CD4-positive, CD25-positive, alpha-beta regulatory T cell (primary cell): ENCODE measurements around the gene CHRNG. TPM values are rescaled to one million over a fixed set of nuclear protein-coding genes. Genes with fewer than 3 reads are reported as not detected.
A peak's percentile ranks its signal among the peaks of the same experiment; 100 is the strongest.

Experiments
- ATAC-seq, 2 donors: fragments of 150-1000 bp; cut with Tn5 transposase; one replicate each; pipeline ENCODE4 v1.10.0; 2021; ENCODE audit warnings: low read depth in 2 of 2, moderate number of reproducible peaks in 2 of 2, moderate library complexity in 1 of 2
- DNase-seq, 3 donors: peaks; one replicate each; pipeline versions ENCODE4 v3.0.0 to v3.0.0-alpha.2; 2012 to 2022; ENCODE audit warnings: mixed read lengths in 1 of 3
- H3K27ac ChIP-seq: one replicate; pipeline ENCODE4 v1.7.0; 2013; ENCODE audit warnings: mild to moderate bottlenecking, low read length; ENCODE audit not compliant: insufficient read depth, poor library complexity, severe bottlenecking
- H3K27me3 ChIP-seq: one replicate; pipeline ENCODE4 v1.7.0; 2013; ENCODE audit warnings: low read length; ENCODE audit not compliant: control insufficient read depth, insufficient read depth
- H3K36me3 ChIP-seq: one replicate; pipeline ENCODE4 v1.7.0; 2013; ENCODE audit warnings: mild to moderate bottlenecking, low read length, moderate library complexity; ENCODE audit not compliant: control insufficient read depth, insufficient read depth
- H3K4me1 ChIP-seq: 2 replicates; pipeline ENCODE4 v1.7.0; 2013; ENCODE audit warnings: mild to moderate bottlenecking, low read length; ENCODE audit not compliant: insufficient read depth, control insufficient read depth, poor library complexity, severe bottlenecking
- H3K4me3 ChIP-seq: one replicate; pipeline ENCODE4 v1.7.0; 2013; ENCODE audit warnings: low read depth, mild to moderate bottlenecking, low read length, moderate library complexity
- H3K9me3 ChIP-seq, 2 experiments: 1 replicate in 1 of 2; 2 replicates in 1 of 2; pipeline ENCODE4 v1.7.0; 2013; ENCODE audit warnings: low read length in 2 of 2, mild to moderate bottlenecking in 1 of 2, moderate library complexity in 1 of 2; ENCODE audit not compliant: control insufficient read depth in 2 of 2
- H3K27ac Mint-ChIP-seq, 3 donors: one replicate each; pipeline ENCODE4 v1.8.0; 2020 to 2022; ENCODE audit warnings: mild to moderate bottlenecking in 3 of 3, mixed read lengths in 3 of 3, moderate library complexity in 2 of 3
- H3K27me3 Mint-ChIP-seq: one replicate; pipeline ENCODE4 v1.8.0; 2022; ENCODE audit warnings: mild to moderate bottlenecking, mixed read lengths
- H3K36me3 Mint-ChIP-seq: one replicate; pipeline ENCODE4 v1.8.0; 2020; ENCODE audit warnings: mixed read lengths
- H3K4me1 Mint-ChIP-seq, 4 donors: one replicate each; pipeline ENCODE4 v1.8.0; 2020 to 2022; ENCODE audit warnings: mixed read lengths in 4 of 4, mild to moderate bottlenecking in 1 of 4
- H3K4me3 Mint-ChIP-seq, 4 donors: one replicate each; pipeline ENCODE4 v1.8.0; 2020 to 2022; ENCODE audit warnings: mild to moderate bottlenecking in 4 of 4, mixed read lengths in 4 of 4, moderate library complexity in 3 of 4
- H3K9me3 Mint-ChIP-seq, 7 donors: one replicate each; pipeline ENCODE4 v1.8.0; 2020 to 2022; ENCODE audit warnings: mixed read lengths in 7 of 7, mild to moderate bottlenecking in 3 of 7, moderate library complexity in 2 of 7
- polyA plus RNA-seq, 4 donors: library from polyadenylated mRNA; unstranded; fragments of 300-500 nt; fragmentation: Illumina TruSeq; gene quantifications; one replicate each; pipeline ENCODE4 v1.2.3, GENCODE V29; 2021
- total RNA-seq: library from RNA; stranded (reverse); gene quantifications from one replicate; pipeline ENCODE4 v1.2.3, GENCODE V29; 2022

The CHRNG gene
- total and polyA plus RNA-seq, 5 donors from 2014 or later: 0.07 TPM; not detected in 4

DNA sequence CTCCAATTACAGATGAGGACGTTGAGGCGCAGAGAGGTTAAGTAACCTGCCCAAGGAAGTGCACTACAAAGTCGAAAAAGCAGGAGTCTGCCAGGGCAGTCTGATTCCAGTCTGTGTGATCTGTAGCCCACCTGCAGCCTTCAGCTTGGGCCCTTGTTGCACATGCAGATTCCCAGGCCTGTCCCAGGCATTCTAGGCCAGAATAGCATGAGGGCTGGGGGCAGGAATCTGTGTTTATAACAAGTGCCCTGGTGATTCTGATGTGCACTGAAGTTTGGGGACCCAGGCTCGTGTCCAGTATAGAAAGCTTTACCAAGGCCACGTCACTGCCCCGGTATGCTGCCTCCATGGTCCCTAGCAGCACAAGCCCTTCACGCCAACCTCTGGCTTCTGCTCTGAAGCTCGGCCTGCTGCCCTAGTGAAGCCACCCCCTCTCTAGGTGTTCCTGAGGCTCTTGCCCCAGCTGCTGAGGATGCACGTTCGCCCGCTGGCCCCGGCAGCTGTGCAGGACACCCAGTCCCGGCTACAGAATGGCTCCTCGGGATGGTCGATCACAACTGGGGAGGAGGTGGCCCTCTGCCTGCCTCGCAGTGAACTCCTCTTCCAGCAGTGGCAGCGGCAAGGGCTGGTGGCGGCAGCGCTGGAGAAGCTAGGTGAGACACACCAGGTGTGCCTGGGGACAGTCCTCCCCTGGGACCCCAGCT is 4.6 kb downstream of the CHRNG start:
- no peak for ATAC-seq
- no peak overlapping the region for H3K4me3 ChIP-seq
- peaks cover 16% of the 10 kb centered on the region for H3K4me1 ChIP-seq
- no peak overlapping the region for H3K27ac ChIP-seq
- Mint-ChIP-seq H3K4me1 (peaks cover 6 to 50% (median 27%) of the 10 kb centered on the region in 4 donors), H3K27me3 (no peaks in the 10 kb centered on the region), H3K4me3 (peak overlapping the region in 1 of 4 donors; percentile 42), H3K36me3 (peaks cover 19% of the 10 kb centered on the region), H3K9me3 (peaks cover 0 to 2% (median 0%) of the 10 kb centered on the region in 7 donors), H3K27ac (no peak overlapping the region)
- H3K27me3 ChIP-seq: no peaks in the 10 kb centered on the region
- peaks cover 16% of the 10 kb centered on the region for H3K36me3 ChIP-seq
- DNase-seq: no peak
- H3K9me3 ChIP-seq: no peaks in the 10 kb centered on the region

DNA sequence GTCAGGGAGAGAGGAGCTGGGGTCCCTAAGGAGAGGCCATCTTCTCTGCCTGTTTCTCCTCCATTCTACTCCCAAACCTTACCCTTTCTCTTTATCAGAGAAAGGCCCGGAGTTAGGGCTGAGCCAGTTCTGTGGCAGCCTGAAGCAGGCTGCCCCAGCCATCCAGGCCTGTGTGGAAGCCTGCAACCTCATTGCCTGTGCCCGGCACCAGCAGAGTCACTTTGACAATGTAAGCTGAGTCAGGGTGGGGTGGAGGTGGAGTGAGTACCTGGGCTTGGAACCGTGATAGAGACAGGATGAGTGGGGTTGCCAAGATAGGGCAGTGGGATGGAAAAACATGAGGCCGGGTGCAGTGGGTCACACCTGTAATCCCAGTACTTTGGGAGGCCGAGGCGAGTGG is 5.2 kb downstream of the CHRNG start:
- DNase-seq (no peak), ATAC-seq (no peak)
- Mint-ChIP-seq H3K27me3 (no peaks in the 10 kb centered on the region), H3K4me1 (peaks cover 6 to 56% (median 31%) of the 10 kb centered on the region in 4 donors), H3K27ac (no peak overlapping the region), H3K9me3 (peaks cover 0 to 2% (median 0%) of the 10 kb centered on the region in 7 donors), H3K36me3 (peaks cover 19% of the 10 kb centered on the region), H3K4me3 (peak overlapping the region in 1 of 4 donors; percentile 35)
- no peak overlapping the region for H3K27ac ChIP-seq
- no peaks in the 10 kb centered on the region for H3K27me3 ChIP-seq
- H3K36me3 ChIP-seq: peaks cover 16% of the 10 kb centered on the region
- H3K4me3 ChIP-seq: no peak overlapping the region
- H3K9me3 ChIP-seq: no peaks in the 10 kb centered on the region
- H3K4me1 ChIP-seq: peaks cover 16% of the 10 kb centered on the region

DNA sequence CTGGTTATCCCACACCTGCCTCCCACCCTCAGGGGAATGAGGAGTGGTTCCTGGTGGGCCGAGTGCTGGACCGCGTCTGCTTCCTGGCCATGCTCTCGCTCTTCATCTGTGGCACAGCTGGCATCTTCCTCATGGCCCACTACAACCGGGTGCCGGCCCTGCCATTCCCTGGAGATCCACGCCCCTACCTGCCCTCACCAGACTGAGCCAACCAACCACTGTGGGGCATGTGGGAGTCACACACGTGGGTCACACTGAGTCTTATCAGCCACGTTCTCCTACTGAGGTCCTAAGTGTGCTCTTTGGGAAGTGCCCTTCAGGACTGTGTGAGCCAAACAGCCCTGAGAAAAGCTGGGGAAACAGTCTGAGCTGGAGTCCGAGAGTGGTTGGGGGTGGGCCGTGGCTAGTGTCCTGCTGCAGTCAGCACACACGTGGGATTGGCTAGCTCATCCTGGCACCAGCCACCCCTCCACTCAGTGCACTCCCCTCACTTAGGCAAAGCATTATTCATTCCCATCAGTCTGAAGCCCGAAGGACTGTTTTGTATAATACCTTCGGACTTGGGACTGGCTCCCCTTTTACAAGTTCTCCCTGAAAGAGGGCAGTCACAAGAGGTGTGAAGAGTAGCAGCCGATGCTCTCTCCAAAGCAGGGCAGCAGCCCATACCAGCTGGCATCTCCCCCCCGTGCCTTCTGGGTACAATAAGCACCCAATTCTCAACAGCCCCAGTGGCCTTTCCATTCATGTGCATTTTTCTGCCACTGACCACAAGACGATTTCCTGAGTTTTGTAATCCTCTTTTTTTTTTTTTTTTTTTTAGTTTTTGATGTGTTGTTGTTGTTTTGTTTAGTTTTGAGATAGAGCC is 6.3 kb downstream of the CHRNG start:
- peak overlapping the region in 1 of 4 donors; percentile 84 for H3K4me3 Mint-ChIP-seq
- peaks cover 0 to 2% (median 0%) of the 10 kb centered on the region in 7 donors for H3K9me3 Mint-ChIP-seq
- H3K4me3 ChIP-seq: no peak overlapping the region
- H3K27me3 ChIP-seq: no peaks in the 10 kb centered on the region
- H3K36me3 ChIP-seq: peaks cover 16% of the 10 kb centered on the region
- ATAC-seq (no peak), DNase-seq (no peak)
- H3K36me3 Mint-ChIP-seq: peaks cover 19% of the 10 kb centered on the region
- no peak overlapping the region for H3K27ac ChIP-seq
- peaks cover 16% of the 10 kb centered on the region for H3K4me1 ChIP-seq
- peaks cover 6 to 61% (median 33%) of the 10 kb centered on the region in 4 donors for H3K4me1 Mint-ChIP-seq
- no peaks in the 10 kb centered on the region for H3K27me3 Mint-ChIP-seq
- no peak overlapping the region for H3K27ac Mint-ChIP-seq
- no peaks in the 10 kb centered on the region for H3K9me3 ChIP-seq

DNA sequence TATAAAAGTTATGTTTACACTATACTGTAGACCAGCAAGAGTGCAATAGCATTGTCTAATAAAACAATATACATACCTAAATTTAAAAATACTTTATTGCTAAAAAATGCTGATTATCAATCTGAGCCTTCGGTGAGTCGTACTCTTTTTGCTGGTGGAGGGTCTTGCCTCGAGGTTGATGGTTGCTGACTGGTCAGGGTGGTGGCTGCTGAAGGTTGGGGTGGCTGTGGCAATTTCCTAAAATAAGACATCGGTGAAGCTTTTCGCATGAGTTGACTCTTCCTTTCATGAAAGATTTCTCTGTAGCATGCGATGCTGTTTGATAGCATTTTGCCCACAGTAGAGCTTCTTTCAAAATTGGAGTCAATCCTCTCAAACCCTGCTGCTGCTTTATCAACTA is 8.5 kb downstream of the CHRNG start:
- ATAC-seq: no peak
- peaks cover 19% of the 10 kb centered on the region for H3K36me3 ChIP-seq
- no peak overlapping the region for H3K27ac ChIP-seq
- no peak for DNase-seq
- H3K27me3 ChIP-seq: no peaks in the 10 kb centered on the region
- Mint-ChIP-seq H3K4me1 (peaks cover 9 to 76% (median 51%) of the 10 kb centered on the region in 4 donors), H3K27me3 (no peaks in the 10 kb centered on the region), H3K9me3 (peaks cover 0 to 2% (median 0%) of the 10 kb centered on the region in 7 donors), H3K36me3 (peaks cover 24% of the 10 kb centered on the region), H3K4me3 (peak overlapping the region; percentile 26 to 97 (median 80)), H3K27ac (peak overlapping the region in 1 of 3 donors; percentile 26)
- H3K9me3 ChIP-seq: no peaks in the 10 kb centered on the region
- H3K4me3 ChIP-seq: peak overlapping the region; percentile 97
- peaks cover 35% of the 10 kb centered on the region for H3K4me1 ChIP-seq

DNA sequence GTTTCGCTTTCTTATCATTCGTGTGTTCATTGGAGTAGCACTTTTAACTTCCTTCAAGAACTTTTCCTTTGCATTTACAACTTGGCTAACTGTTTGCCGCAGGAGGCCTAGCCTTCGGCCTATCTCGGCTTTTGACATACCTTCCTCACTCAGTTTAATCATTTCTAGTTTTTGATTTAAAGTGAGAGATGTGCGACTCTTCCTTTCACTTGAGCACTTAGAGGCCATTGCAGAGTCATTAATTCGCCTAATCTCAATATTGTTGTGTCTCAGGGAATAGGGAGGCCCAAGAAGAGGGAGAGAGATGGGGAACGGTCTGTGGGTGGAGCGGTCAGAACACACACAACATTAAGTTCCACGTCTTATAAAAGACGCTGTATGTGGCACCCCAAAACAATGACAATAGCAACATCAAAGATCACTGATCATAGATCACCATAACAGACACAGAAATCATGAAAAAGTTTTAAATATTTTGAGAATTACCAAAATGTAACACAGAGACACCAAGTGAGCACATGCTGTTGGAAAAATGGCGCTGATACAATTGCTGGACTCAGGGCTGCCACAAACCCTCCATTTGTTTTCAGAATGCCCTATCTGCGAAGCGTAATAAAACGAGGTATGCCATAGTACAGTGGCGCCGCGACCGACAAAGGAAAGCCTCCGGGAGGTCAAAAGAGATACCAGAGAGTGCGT is 10.3 kb downstream of the CHRNG start:
- Mint-ChIP-seq H3K27ac (peak overlapping the region; percentile 99 to 100 (median 99)), H3K4me3 (peak overlapping the region; percentile 93 to 100 (median 98)), H3K36me3 (peaks cover 35% of the 10 kb centered on the region), H3K27me3 (no peaks in the 10 kb centered on the region), H3K9me3 (peaks cover 0 to 2% (median 0%) of the 10 kb centered on the region in 7 donors), H3K4me1 (peaks cover 25 to 83% (median 66%) of the 10 kb centered on the region in 4 donors)
- peaks cover 19% of the 10 kb centered on the region for H3K36me3 ChIP-seq
- H3K4me1 ChIP-seq: peaks cover 39% of the 10 kb centered on the region
- H3K27ac ChIP-seq: peak overlapping the region; percentile 95
- no peaks in the 10 kb centered on the region for H3K27me3 ChIP-seq
- ATAC-seq: peak in 1 of 2 donors; percentile 2
- H3K4me3 ChIP-seq: peak overlapping the region; percentile 97
- DNase-seq: peak in 1 of 3 donors; percentile 5
- H3K9me3 ChIP-seq: no peaks in the 10 kb centered on the region

DNA sequence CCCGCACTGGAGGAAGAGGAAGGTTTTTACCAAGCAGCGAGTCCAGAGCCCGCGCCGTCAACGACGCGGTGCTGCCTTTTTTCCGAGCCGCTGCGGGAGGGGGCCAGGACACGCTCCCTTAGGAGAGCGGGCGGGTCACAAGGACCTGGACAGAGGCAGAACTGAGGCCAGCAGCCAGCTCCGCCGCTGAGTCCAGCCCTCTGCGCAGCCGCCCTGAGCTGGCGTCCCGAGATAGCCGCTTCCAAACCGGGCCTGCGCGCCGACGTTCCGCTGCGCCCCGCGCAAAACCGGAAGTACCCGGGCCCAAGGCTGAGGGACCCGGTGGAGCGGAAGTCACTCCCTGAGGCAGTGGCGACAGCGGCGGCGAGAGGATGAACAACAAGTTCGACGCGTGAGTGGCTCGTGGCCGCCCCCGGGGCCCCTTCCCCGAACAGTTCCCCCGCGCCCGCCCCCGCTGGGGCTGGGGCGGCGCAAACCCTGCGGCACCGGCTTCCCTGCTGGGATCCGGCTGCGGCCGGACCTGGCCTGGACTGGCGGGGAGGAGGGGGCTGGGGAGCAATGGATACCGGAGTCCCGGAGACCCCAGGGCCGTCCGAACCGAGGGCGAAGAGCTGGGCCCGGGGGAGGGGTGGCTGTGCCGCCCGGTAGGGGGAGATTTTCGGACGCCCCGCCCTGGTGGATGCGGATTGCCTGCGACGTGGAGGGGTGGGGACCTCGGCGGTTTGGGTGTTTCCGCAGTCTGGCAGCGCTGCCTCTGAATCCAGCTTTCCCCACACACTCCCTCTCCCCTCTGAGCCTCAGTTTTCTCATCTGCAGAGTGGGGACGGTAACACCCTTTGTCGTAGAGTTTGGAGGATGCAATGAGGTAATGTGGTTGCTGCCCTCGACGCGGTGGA is 11.1 kb downstream of the CHRNG start, which contains the start of the genes EIF4E2 and TIGD1:
Gene EIF4E2, plus strand, starts transcription at position 336 of the 896 bp plus-strand sequence. Its CDS starts 36 bp downstream, at position 372.
Gene TIGD1, minus strand, starts transcription at position 204 of the 896 bp plus-strand sequence. CDS start 675 bp downstream, outside the sequence.
- H3K4me3 ChIP-seq: peak within 1 kb of the TSS; percentile 97
- peaks cover 0 to 2% (median 0%) of the 10 kb centered on the region in 7 donors for H3K9me3 Mint-ChIP-seq
- peaks cover 29 to 91% (median 74%) of the 10 kb centered on the region in 4 donors for H3K4me1 Mint-ChIP-seq
- ATAC-seq (peak; percentile 90 to 92), DNase-seq (peak; percentile 85 to 95 (median 88))
- H3K4me1 ChIP-seq: peaks cover 39% of the 10 kb centered on the region
- peaks cover 24% of the 10 kb centered on the region for H3K36me3 ChIP-seq
- no peaks in the 10 kb centered on the region for H3K27me3 ChIP-seq
- peak within 1 kb of the TSS; percentile 95 for H3K27ac ChIP-seq
- peak within 1 kb of the TSS; percentile 93 to 100 (median 98) for H3K4me3 Mint-ChIP-seq
- H3K27ac Mint-ChIP-seq: peak within 1 kb of the TSS; percentile 99 to 100 (median 99)
- H3K36me3 Mint-ChIP-seq: peaks cover 43% of the 10 kb centered on the region
- no peaks in the 10 kb centered on the region for H3K27me3 Mint-ChIP-seq
- no peaks in the 10 kb centered on the region for H3K9me3 ChIP-seq
